Fibroblast of skin of scalp (primary cell): Measurements from ENCODE around the gene CASQ1. TPM values are rescaled to one million over a fixed set of nuclear protein-coding genes. Genes with fewer than 3 reads are reported as not detected.

Experiments used
- DNase-seq: peaks from one replicate; pipeline ENCODE4 v3.0.0-alpha.2; 2013
- polyA plus RNA-seq, 2 experiments: library from polyadenylated mRNA; unstranded; fragments of 120-200 nt; gene quantifications; one replicate each; pipeline ENCODE4 v1.2.1, GENCODE V29; 2013; ENCODE audit not compliant: insufficient read length in 2 of 2

The CASQ1 gene
- 3.3 TPM for polyA plus RNA-seq (2013, experiment 1 of 2; ENCODE audit: insufficient read length)
- 23.6 TPM for polyA plus RNA-seq (2013, experiment 2 of 2; ENCODE audit: insufficient read length)

DNA sequence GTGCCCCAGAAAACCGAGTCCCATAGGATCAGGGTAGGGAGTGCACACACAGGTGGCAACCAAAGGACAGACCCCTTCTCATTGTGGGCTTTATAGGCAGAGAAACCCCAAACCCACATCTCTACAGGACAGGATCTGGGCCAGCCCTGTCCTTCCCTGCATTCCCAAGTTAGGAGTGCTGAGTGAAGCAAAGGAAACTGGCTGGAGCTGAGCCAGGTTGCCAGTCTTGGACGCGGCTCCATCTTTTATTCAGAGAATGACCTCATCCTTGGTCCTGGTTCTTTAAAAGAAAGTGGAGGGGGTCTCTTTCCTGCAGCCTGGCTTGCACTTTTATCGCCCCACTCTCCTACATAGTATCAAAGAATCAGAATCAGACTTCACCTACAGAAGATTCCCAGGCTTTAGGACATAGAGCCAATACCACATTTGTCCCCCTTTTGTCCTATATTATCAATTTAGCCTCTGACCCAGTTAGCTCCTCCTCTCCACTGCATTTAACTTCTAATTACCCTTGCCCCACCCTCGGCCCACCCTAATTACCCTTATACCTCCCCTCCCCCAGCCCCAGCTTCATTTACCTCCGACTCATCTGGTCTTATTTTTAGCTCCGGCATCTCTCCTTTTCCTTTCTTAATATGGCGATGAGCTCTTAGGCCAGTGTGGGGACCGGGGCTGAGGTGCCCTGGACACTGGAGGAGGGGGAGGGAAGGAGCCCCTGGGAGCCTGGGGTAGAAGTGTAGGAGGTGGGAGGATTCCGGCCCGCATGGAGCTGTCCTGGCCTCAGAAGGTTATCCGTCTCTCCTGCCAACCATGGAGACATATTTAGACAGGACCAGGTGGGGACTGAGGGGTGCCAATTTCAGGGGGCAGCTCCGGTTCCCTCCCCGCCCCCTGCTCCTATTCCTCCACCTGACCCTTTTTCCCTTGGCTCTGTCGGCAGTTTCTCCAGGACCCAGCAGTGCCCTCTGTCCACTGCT lies at the start of gene CASQ1:
Gene CASQ1, plus strand, starts transcription at position 927 of the 977 bp plus-strand sequence. CDS start 177 bp downstream, outside the sequence.
- DNase-seq: peak; percentile 56

DNA sequence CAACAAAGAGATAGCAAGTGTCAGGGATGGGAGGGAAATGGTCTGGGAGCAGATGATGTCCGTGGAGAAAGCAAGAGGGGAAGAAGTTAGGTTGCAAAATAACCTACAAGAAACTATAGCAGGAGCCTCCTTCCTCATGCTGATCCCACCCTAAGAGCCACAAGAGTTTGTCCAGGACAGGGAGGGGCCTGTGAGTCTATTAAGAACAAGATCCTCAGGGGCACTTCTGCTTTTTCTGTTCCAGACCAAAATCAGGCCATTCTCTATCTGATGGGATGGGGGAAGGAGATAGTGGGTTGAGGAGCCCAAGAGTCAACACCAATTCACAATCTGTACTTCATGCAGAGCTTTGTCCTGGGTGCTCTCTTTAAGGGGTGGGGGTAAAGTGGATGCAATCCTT lies 46.7 kb upstream of the CASQ1 start:
- no peak for DNase-seq

DNA sequence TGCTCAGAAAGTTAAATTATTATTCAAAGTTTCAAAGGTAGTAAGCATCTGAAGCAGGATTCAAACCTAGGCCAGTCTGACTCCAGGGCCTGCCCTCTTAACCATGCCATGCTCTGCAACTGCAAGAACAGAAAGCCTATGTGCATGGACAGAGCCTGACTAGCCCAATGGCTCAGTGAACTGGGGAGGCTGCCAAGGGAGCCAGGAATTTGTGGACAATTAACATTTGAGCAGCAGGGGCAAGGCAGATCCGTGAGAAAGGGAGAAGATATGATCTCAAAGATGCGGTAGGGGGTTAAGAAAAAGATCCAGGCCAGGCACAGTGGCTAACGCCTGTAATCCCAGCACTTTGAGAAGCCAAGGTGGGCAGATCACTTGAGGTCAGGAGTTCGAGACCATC lies 45.5 kb upstream of the CASQ1 start:
- DNase-seq: peak; percentile 56

DNA sequence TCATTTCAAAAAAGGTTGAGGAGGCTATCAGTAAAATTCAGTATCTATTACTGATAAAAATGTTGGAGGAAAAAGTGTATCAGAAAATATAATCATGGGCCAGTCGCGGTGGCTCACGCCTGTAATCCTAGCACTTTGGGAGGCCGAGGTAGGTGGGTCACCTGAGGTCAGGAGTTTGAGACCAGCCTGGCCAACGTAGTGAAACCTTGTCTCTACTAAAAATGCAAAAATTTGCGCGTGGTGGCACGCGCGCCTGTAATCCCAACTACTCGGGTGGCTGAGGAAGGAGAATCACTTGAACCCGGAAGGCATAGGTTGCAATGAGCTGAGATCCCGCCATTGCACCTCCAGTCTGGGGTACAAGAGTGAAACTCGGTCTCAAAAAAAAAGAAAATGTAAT lies 44.3 kb upstream of the CASQ1 start:
- DNase-seq: no peak

DNA sequence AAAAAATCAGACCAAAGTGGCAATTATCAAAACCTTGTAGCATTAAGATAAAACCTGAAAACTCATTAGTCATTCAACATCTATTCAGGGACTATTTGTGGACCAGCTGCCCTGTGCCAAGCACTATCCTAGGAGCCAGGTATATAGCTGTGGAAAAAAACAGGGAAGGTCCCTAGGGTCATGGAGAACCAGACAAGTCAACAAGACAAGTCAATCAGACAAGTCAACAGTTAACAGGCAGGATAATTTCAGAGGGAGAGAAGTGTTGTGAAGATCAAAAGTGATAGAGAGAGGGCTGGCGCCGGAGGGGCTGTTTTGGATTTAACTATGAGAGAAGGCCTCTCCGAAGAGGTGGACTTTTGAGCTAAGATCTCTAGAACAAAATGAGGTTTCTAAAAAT lies 42.3 kb upstream of the CASQ1 start:
- no peak for DNase-seq

DNA sequence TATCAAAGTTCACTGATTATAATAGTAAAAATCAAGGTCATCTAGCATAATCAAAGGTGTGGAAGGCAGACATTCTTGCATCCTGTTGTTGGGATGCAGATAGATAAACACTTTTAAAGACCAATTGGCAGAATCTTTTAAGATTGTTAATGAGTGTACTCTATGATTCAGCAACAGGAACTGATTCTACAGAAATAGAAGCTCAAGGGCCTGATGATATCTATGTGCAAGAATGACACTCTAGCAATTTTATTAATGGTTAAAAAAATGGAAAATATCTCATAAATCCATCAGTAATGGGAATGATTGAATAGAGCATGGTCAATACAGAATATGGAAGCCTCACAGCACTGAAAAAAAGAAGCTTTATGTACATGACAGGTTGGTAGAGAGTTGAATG lies 41.1 kb upstream of the CASQ1 start:
- peak; percentile 50 for DNase-seq

DNA sequence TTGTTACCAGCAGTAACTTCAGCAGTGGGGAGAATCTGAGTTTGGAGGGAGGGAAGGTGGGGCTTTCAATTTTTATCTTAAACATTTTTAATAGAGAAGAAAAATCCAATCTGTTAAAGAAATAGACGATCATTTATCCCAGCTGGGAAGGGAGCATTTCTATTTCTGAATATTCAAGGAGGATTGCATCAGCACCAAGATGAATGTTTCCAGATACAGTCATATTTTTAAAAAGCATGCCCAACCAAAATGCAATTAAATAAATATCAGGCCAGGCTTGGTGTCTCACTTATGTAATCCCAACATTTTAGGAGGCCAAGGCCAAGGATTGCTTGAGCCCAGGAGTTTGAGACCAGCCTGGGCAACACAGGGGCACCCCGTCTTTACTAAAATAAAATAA lies 40.7 kb upstream of the CASQ1 start:
- peak; percentile 87 for DNase-seq

DNA sequence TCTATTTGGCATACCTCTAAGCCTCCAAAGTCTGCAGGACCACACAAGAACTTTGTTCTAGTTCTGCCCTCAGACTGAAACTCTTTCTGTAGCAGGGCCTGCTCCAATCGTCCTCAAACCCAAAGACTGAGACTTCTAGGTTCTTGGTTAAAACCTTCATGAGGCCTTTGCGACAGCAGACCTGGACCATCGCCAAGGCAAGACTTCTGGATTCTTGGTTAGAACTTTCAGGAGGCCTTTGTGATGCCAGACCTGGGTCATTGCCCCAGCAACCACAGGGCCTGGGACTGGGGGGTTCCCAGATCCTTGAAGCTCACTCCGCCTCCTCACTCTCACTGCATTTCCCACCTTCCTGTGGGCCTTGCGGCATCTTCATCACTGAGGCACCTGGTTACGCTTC lies 39.1 kb upstream of the CASQ1 start, which contains the start of gene ATP1A4:
Gene ATP1A4, plus strand, starts transcription at position 301 of the 400 bp plus-strand sequence. CDS start 438 bp downstream, outside the sequence.
- no peak for DNase-seq

DNA sequence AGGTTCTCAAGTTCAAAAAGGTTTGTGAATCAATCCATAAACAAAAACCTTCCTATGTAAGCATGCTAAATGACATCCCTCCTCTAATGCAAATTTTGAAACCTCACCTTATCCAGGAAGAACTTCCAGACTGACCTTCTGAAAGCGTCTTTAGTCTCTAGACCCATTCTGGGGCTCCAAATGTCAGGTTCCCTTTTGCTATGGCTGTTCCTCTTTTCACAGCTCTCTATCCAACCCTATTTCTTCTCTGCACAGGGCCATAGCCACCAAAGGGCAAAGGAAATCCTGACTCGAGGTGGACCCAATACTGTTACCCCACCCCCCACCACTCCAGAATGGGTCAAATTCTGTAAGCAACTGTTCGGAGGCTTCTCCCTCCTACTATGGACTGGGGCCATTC lies 35.6 kb upstream of the CASQ1 start:
- DNase-seq: no peak

DNA sequence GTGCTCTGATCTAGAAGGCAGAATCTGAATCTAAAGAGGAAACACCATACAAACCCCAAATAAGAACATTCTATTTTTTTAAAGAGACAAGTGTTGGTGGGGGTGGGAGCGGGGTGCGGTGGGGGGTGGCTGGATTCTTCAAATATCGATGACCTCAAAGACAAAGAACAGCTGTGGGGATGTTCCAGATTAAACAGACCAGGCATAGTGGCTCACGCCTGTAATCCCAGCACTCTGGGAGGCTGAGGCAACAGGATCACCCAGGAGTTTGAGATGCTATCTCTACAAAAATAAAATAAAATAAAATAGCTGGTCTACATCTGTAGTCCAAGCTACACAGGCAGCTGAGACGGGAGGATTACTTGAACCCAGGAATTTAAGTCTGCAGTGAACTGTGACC lies 34.0 kb upstream of the CASQ1 start:
- no peak for DNase-seq

DNA sequence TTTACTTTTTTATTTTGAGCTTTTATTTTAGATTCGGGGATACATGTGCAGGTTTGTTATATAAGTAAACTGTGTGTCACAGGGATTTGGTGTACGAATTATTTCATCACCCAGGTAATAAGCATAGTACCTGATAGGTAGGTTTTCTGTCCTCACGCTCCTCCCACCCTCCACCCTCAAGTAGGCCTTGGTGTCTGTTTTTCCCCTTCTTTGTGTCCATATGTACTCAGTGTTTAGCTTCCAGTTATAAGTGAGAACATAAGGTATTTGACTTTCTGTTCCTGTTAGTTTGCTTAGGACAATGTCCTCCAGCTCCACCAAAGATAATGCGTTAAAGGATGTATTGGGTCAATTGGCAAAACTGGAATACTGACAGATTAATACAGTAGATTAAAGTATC lies 33.2 kb upstream of the CASQ1 start:
- DNase-seq: no peak

DNA sequence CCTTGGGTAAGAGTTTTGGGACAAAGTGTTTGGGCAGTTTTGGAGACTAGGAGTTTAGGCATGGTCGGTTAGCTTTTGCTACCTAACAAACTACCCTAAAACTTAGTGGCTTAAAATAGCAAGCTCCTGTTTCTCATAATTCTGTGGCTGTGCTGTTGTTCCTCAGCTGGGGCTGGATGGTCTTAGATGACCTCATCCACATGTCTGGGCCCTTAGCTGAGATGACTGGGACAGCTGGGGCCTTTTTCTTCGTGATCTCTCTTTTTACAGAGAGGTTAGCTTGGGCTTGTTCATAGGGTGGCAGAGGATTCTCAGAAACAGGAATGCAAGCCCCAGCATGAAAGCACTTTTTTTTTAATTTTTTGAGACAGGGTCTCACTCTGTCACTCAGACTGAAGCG lies 32.3 kb upstream of the CASQ1 start:
- DNase-seq: no peak

DNA sequence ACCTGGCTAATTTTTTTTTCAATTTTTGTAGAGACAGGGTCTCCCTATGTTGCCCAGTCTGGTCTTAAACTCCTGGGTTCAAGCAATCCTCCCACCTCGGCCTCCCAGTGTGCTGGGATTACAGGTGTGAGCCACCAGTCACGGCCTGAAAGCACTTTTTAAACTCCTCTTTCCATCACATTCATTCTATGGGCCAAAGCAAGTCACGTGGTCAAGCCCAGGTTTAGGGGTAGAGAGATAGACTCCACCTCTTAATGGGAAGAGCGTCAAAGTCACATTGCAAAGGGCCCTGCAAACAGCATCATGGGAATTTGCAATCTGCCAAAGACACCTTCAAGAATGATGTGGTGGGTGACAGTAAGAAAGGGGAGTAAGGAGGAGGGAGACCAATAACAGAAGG lies 31.8 kb upstream of the CASQ1 start:
- no peak for DNase-seq

DNA sequence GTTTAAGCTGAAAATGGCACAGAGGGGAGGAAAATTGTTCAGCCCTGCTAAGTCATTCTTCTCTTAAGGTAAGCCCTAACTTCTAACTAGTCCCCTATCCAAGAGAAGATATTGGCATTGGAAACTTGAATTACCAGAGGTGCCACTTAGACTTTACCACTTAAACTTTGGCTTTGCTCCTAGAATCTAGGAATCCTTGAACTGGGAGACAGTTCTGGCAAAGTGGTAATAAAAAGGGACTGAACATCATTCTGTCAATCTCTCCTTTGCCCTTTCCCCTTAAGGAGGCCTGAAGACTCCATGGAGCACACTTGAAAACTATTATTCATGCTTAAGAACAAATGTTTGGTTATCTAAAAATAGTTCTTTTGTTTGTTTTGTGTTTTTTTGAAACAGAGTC lies 30.5 kb upstream of the CASQ1 start:
- no peak for DNase-seq

DNA sequence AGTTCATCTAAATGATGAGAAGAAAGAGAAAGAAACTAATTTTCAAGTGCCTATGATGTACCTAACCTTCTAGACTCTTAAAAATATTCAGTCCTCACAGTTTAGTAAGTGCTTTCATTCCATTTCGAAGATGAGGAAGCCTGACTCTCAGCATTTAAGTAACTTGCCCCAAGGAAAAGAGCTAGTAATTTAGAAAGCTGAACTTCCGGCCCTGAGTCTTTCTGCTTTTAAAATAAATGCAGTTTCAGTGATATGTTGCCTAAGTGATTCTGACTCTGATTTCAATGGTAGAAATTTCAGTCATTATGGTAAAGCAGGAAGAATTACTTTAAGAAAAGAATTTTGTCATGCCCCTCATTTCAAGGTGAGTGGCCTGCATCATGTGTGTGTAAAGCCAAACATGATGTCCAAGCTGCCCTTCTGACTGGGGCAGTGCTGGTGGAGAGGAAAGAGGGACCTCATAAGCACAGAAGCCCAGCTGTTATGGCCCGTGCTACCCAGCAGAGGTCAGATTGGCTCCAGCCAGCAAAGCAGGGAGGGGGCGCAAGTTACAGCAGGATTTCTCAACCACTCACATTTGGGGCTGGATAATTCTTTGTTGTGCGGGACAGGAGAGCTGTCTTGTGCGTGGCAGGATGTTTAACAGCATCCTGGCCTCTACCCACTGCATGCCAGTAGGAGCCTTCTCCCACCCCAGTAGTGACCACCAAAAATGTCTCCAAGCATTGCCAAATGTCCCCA lies 28.2 kb upstream of the CASQ1 start:
- peak; percentile 41 for DNase-seq

DNA sequence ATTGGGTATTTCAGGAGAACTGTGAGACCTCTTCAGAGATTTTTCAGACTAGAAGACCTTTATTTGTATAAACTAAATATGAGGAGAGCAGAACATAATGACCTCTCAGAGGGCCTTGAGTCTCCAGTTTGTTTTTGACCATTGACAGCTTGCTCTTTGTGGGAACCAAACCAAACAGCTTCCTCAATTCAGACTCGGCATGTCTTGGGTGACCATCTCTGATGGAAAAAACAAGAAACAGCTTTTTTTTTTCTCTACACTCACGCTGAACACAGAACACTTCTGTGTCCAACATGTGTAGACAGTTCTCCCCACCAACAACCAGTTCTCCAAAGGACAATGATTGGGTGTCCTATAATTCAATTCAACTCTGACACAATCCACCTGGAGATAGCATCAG lies 27.4 kb upstream of the CASQ1 start:
- no peak for DNase-seq

DNA sequence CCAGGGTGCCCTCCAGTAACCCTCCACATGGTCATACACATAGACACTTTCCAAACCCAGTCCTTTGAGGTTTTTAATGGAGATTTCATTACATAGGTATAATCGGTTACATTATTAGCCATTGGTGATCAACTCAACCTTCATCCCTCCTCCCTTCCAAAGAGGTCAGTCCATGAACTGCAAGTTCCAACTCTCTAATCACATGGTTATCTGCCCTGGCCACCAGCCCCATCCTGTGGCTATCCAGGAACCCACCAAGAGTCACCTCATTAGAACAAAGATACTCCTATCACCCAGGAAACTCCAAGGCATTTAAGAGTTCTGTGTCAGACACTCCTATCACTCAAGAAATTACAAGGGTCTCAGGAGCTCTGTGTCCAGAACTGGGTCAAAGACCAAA lies 26.8 kb upstream of the CASQ1 start:
- DNase-seq: no peak

DNA sequence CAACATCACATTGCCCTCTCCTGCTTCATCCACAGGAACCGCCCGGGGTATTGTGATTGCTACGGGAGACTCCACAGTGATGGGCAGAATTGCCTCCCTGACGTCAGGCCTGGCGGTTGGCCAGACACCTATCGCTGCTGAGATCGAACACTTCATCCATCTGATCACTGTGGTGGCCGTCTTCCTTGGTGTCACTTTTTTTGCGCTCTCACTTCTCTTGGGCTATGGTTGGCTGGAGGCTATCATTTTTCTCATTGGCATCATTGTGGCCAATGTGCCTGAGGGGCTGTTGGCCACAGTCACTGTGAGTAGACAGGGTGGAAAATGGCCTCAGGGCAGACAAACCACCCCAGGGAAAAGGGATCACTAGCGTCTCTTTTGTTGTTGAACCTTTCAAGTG lies 26.3 kb upstream of the CASQ1 start:
- DNase-seq: no peak

DNA sequence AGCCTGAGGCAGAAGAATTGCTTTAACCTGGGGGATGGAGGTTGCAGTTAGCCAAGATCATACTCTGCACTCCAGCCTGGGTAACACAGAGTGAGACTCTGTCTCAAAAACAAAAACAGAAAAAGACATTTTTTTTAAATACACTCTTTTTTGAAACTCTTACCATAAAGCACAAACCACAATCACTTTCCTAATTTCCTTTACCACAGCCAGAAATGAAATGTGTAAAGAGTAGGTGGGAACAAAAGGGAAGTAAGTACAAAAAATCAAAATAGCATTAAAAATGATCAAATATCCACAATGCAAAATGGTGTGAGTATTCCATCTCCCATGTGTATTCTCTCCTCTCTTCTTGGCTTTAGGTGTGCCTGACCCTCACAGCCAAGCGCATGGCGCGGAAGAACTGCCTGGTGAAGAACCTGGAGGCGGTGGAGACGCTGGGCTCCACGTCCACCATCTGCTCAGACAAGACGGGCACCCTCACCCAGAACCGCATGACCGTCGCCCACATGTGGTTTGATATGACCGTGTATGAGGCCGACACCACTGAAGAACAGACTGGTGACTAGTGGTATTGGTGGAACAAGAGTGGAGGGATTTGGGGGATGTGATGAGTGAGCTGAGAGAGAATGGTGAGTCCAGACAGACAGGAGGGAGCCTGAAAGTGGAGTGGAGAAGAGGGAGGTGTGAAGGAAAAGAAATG lies 24.1 kb upstream of the CASQ1 start:
- no peak for DNase-seq

DNA sequence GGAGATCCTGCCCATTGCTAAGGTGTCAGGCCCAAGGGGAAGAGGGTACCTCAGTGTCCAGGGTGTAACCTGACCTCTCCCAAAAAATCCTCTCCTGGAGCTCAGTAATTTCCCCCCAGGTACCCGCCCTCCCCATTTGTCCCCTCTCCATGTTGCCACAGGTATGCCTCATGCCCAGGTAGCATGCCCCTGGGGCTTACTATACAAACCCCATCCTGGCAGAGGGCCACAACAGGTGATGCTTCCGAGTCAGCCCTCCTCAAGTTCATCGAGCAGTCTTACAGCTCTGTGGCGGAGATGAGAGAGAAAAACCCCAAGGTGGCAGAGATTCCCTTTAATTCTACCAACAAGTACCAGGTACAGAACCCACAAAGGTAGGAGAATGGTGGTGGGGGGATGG lies 23.3 kb upstream of the CASQ1 start:
- DNase-seq: no peak

DNA sequence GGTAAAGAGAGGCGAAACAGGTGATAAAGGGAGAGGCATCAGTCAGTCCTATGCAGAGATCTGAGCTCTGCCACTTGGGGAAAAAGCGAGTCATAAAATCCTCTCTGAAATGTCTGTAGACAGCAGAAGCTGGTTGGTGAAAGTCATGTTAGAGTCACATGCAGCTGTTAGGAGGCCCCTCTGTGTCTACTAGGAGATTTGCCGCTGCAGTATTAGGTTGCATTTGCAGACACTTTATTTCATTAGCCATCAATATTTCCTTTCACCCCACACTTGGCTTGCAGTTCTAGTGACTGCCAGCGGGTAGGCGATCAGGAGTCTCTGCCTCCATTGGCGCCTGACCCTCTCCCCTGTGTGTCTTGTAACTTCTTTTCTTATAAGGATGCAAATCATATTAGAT lies 22.8 kb upstream of the CASQ1 start:
- DNase-seq: no peak

DNA sequence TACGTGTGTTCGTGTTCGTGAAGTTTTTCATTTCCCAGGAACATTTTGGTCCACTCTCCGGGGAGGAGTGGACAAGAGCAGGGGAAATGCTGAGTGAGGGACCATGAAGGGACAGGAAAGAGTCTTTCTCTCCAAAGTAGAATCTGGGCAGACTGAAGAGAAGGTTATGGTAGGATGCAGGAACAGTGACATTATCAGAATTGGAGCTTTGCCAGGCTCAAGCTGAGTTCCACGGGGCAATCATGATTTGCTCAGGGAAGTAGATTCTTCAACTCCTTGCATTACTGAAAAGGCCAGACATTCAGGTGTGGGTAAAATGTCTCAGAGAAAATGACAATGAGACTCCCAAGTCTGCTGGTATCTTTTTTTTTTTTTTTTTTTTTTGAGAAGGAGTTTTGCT lies 22.4 kb upstream of the CASQ1 start:
- DNase-seq: no peak
